ENCODE measurements around the gene RGS13. TPM values are rescaled to one million over a fixed set of nuclear protein-coding genes. Genes with fewer than 3 reads are reported as not detected.

The RGS13 gene
- total RNA-seq, 1 donor from 2014 or later = not detected

DNA sequence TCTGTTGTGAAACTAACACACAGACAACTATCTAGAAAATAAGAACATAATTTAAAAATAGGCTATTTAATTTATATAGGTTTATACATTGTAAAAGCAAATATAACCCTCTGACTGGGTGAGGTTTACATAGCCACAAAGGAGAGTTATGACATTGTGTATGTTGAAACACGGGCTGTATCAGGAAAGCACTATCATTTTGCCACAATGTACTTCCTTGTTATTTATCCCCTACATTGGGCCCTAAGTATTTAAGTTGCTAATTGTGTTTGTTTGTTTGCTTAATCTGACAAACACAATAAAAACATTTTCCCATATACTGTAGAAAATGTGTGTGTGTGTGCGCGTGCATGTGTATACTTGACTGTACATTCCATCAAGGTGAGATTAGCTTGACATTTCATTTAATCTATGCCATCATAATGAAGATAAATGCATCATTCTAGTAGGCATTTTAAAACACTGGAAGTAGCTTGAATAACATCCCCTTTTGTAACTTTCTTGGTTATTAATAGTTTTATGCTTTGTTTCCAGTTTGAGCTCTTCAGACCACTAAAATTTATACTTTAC, 72.1 kb downstream of the RGS13 start:
- no peak for DNase-seq (ENCODE audit: low read depth)
- TF ChIP-seq, protein P1, sequence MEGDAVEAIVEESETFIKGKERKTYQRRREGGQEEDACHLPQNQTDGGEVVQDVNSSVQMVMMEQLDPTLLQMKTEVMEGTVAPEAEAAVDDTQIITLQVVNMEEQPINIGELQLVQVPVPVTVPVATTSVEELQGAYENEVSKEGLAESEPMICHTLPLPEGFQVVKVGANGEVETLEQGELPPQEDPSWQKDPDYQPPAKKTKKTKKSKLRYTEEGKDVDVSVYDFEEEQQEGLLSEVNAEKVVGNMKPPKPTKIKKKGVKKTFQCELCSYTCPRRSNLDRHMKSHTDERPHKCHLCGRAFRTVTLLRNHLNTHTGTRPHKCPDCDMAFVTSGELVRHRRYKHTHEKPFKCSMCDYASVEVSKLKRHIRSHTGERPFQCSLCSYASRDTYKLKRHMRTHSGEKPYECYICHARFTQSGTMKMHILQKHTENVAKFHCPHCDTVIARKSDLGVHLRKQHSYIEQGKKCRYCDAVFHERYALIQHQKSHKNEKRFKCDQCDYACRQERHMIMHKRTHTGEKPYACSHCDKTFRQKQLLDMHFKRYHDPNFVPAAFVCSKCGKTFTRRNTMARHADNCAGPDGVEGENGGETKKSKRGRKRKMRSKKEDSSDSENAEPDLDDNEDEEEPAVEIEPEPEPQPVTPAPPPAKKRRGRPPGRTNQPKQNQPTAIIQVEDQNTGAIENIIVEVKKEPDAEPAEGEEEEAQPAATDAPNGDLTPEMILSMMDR (conservative IDR thresholded peaks at IDR 0.05; ENCODE audit: low read depth, low read length) = no peak

DNA sequence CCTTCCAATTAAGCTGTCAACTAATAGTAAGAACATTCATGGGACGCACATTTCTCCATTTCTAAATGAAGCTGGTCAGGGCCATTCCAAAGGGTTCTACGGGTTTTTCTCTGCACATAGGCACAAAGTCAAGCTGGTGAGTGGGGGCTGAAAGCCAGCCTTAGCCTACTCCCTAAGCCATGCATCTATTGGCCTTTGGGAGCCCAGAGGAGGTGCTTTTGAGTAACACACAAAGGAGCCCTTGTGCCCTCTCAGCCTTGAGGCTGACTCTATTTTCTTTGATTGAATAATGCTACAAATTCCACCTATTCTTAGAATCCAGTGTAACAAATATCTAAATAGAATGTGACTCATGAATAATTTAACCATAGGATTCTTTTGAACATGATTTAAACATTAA, 73.6 kb downstream of the RGS13 start:
- no peak overlapping the region for H3K4me3 ChIP-seq (ENCODE audit: low read depth, low read length)
- DNase-seq (ENCODE audit: low read depth) = no peak
- TF ChIP-seq, protein P1 (conservative IDR thresholded peaks at IDR 0.05; ENCODE audit: low read depth, low read length) = no peak

More for the DNA sequence above, 72.1 kb downstream of the RGS13 start:
- H3K4me3 ChIP-seq (ENCODE audit: low read depth, low read length) = no peak overlapping the region

Other genes starting within 250 kb of the RGS13 start
- gene RGS1, start 60.4 kb upstream of the RGS13 start, total RNA-seq = not detected in 2 replicates
- 6.3 and 7.5 TPM in 2 replicates for gene RGS2, start 172.9 kb downstream of the RGS13 start, total RNA-seq

Measured in epithelial cell of proximal tubule (primary cell).